HG03439 (cell line): ENCODE results near the gene SNX9.
"Not testable (repeated sequence)": the region's sequence is repeated elsewhere in the genome, so short reads cannot be mapped to it uniquely, and the experiment has no call there.

Experiments used
- ATAC-seq: cut with Tn5 transposase; IDR thresholded peaks from one replicate; pipeline ENCODE4 v1.9.1; 2021; ENCODE audit warnings: mild to moderate bottlenecking, moderate library complexity; ENCODE audit not compliant: unreplicated experiment

The SNX9 gene

DNA sequence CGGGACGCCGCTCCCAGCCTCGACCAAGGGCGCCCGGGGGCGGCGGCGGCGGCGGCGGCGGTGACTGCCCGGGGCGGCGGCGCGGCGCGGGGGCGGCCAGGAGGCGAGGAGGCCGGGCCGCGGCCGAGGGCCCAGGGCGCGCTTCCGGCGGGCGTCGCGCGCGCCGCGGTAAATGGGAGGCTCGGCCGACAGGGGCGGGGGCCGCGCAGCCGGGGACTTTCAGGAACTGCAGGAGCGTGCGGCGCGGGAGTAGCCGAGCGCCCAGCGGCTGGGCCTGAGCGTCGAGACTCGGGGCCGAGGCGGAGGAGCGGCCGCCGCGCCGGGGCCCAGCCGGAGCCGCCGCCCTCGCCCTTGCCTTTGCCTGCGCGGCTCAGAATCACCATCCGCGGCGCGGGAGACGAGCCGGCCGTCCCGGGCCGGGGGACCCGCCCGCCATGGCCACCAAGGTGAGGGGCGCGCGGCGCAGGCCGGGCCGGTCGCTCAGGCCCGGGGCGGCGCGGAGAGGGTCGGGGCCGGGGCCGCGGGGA is at the start of gene SNX9:
Gene SNX9, plus strand, starts transcription at position 246 of the 527 bp plus-strand sequence. Its CDS starts 189 bp downstream, at position 435.
- ATAC-seq: peak; percentile 62

DNA sequence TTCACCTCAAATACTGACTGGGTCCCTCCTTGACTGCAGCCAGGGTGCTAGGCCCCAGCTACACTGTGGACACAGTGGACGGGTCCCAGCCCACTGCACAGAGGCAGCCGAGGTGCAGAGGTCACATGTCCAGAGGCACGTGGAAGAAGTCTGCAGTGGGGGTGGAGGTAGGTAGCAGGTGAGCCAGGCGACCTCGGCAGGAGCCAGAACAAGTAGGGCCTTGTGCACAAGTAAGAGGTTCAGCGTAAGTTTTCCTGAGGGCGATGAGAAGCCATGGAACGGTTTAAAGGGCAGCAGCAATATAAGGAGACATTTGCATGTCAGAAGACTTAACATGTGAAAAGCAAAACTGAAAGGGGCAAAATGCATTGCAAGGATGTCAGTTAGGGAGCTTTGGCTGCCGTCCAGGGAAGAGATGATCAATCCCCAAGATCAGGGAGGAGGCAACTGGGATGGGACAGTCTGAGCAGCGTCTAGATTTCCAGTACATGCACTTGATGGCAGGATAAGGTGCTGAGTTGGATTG is 49.7 kb upstream of the SNX9 start:
- no peak for ATAC-seq

DNA sequence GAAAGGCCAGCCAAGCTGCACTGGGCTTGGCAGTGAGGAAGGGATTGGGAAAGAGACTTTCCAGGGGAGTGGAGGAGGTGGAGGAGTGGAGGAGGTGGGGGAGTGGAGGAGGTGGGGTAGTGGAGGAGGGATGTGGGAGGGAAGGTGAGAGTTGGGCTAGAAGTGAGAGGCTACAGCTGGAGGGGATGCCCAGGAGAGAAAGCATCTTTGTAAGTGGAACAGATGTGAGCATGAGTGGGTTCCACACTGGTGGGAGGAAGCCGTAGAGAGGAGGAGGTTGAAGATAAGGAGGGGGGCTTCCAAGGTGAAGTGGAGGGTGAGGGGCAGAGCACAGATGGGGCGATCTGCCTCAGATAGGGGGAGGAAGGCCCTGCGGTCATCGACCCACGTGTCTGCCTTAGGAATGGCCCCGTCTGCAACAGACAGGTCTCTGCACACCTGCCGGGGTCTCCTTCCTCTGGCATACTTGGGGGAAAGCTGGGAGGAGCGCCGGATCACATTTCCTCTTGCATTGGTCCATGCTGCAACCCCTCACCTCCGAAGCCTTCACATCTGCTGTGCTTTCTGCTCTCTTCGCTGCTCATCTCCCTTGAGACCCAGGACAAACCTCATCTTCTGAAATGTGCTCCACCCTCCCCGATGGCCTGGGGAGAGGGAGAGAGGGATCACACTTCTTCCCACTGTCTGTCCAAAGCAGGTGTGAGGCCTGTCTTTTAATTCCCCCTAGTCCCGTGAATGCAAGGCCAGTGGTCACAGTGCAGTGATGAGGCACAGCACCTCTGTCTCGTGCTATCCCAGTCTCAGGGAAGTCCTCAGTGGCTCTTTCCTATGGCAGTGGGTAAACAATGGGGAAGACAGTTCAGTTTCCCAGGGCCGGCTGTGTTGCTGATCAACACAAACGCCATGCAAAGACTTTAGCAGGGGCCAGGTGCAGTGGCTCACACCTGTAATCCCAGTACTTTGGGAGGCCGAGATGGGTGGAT is 48.6 kb upstream of the SNX9 start:
- ATAC-seq: no peak

DNA sequence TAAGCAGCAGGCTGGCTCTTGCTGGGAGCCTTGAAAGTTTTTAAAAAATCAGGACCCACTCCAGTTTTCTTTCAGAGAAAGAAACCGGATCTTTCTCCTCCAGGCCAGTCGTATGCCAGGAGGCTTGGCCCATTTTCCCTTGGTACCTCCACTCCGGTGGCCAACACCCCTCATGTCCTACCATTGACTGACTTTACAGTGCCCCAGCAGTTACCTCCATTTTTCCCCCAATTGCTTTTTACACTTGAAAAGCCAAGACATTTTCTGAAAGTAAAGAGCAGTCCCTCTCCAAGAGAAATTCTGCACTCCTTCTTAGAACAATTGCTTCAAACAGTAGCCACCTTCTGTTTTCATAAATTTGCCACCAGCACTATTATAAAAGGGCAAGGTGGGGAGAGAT is 47.7 kb upstream of the SNX9 start:
- no peak for ATAC-seq

DNA sequence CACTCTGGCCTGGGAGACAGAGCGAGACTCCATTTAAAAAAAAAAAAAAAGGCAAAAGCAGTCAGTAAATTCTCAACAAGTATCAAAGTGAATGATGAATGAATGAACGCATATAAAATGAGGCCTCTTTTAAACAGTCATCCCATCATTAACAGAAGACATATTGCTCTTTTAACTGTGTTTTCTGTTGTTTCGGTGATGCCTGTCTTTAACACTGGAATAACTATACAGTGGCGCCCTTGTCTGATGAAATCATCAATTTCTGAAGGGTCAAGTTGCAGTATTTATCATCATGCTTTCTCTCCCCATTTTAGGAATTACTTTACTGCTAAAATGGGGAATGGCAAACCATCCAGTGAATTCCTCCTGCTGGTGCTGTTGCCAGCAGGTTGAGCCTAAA is 45.7 kb upstream of the SNX9 start:
- no peak for ATAC-seq

DNA sequence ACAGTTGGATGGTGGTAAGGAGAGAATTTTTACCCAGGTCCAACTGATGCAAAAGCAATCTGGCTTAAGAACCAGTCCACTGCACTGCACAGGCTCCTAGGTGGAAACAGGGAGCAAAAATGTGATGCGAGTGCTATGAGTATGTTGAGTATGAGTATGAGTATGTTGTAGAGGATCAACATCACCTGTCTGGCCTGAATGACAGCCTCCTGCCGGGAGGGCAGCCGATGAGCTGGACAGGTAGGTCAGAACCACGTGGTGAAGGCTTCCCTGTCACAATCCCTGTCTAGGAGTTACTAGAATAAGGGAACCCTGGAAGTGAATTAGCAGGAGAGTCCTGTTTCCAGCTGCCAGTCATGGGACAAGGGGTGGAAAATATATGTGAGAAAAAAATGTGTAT is 44.3 kb upstream of the SNX9 start:
- ATAC-seq: no peak

DNA sequence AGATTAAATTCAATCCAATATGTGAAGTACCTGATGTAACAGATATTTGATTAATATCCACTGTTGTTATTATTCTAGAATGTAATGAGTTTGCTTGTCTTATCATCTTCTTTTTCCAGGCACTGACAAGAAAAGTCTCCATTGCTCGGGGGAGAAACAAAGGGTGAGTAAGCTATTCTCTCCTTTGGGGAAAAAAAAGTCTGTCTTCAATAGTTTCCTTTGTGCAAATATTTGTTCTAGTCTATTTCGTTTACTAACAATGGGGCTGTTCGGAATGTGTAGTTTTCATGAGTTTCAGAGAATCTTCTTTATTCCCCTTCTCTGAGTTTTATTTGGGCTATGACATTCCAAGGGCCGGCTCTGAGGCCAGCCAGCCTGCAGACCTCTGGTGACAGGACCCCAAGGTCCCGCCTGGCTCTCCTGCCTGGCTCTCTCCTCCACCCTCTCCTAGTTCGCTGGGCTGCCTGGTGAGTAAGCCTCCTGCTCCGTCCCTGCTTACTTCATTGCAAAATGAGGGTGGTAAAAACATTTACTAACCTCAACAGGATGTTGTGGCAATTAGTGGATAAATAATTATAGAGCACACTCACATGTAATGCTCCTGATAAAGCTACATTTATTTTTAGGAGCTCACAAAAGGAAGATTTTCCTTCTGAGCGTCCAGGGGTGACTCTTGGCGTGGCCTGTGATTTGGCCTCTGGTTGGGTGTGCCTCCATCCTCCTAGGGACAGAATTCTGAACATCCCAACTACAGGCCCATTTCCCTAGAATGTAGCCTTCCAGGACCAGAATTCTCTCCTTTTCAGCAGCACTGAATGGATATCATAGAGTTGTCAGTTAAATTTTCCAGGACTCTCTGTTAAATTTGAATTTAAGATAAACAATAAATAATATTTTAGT is 43.1 kb upstream of the SNX9 start:
- no peak for ATAC-seq

DNA sequence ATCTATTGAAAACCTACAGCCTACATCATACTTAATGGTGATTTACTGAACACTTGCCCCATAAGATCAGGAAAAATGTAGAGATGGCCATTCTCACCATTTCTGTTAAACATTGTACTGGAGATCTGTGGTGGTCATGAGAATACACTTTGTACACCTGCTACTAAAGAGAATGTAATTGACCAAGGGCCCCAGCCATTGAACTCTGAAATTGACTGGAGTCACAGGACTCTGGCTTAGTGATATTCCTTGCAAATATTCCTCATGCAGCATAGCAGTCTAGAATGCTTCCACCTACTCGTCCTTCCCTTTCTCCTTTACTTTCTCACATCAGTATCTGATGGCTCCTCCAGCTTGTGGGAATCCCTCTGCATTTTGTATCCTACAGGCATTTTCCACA is 37.4 kb upstream of the SNX9 start:
- ATAC-seq: no peak

DNA sequence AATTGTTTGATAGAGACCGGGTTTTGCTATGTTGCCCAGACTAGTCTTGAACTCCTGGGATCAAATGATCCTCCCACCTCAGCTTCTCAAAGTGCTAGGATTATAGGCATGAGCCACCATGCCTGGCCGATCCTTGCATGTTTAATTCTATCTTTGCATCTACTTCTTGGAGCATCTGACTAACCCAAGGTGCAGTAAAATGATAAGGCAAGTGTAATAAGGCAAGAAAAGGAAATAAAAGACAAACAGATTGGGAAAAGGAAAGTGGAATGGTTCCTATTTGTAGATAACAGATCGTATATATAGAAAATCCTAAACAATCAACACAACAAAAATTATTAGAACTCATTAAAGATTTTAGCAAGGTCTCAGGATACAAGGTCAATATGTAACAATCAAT is 36.8 kb upstream of the SNX9 start:
- ATAC-seq: no peak

DNA sequence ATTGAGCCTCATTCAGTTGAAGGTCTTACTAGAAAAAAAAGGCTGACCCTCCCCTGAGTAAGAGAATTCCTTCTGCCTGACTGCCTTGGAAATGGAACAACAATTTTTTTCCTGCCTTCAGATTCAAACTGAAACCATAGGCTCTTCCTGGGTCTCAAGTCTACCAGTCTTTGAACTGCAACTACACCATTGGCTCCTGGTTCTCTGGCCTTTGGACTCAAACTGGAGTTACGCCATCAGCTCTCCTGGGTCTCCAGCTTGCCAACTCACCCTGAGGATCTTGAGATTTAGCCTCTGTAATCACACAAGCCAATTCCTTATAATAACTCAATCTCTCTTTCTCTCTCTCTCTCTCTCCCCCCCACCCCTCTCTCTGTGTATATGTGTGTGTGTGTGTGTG is 36.0 kb upstream of the SNX9 start:
- ATAC-seq: no peak

DNA sequence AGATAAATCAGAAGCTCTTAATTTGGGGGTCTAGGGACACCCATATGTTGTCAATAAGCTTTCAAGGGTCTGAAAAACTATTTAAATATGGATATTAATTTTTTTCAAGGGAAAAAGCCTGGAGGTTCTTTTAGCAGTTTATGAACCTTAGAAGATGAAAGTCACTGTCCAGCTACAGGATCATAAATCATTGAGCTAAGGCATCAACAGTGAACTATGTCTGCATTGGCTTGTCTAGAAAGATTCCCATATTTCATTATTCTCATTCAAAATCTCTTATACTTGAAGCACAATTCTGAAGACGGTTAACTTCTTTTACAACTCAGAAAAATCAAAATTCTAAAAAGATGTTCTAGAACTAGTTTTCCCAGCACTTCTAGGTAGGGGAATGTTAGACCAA is 34.9 kb upstream of the SNX9 start:
- ATAC-seq: no peak

DNA sequence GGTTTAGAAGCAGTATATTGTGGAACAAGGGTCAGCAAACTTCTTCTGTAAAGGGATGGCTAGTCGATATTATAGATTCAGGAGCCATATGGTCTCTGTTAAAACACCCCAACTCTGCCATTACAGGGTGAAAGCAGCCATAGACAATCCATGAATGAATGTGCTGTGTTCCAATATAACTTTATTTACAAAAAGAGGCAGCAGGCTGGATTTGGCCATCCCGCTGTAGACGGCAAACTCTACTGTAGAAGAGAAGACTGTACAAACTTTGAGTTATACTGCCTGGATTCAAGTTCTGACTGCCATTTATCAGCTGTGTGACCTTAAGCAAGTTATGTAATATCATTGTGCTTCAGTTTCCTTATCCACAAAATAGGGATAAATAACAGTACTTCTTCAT is 33.7 kb upstream of the SNX9 start:
- ATAC-seq: no peak

DNA sequence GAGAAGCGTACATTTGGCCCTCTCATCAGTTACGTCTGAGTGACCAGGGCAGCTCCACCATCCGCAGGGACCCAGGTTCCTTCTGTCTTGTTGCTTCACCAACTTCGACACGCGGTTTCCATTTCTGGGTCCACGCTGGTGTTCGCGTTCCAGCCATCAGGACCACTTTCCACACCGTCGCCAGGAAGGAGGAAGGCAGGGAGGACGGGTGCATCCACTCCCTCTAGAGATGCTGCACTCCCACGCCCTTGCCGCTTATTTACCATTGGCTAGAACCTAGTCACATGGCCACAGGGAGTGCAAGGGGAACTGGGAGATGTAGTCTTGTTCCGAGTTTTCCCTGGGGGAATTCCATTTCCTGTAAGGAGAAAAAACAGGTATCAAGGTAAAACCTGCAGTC is 33.2 kb upstream of the SNX9 start:
- no peak for ATAC-seq

DNA sequence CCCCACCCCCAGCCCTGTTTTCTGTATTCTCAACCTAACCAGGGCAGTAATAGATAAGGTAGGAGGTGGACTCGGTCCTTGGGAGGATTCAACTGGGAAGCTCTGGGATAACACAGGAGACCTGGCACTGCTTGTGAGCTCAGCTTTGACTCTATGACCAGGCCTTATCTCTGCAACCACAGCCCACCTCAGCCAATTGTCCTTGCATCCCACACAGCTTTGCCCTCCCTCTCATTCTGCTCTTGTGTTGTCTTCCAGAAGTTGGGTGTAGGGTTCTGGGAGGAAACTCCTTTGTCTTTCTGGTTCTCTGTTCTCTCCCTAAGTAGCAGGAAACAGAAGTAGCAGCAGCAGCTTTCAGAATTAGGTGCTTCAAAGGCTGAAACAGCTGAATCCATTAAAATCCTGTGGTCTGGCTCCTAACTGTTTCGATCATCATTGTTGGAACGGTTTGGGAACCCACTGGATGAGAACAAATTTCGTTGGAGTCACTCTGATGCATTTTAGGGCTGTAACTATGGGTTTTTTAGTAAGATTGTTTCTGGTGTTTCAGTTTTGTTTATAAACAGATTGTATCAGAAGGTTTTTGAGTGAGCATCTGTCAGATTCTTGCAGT is 32.4 kb upstream of the SNX9 start:
- ATAC-seq: no peak

DNA sequence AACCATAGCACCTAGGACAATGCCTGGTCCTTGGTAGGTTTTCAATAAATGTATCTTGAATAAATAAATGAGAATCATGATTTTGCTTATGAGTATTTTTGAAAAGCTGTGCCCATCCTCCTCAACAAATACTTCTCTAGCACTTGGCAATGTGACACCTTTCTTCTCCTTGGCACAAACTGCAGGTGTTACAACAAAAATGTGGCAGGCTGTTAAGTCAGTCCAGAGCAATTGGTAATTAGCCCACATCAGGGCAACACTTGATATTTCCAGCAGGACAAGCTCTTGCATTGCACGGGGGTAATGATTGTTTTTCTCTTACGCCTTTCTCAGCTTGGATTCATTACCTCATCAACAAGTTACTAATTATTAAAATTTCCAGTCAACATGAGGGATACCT is 31.6 kb upstream of the SNX9 start:
- no peak for ATAC-seq

DNA sequence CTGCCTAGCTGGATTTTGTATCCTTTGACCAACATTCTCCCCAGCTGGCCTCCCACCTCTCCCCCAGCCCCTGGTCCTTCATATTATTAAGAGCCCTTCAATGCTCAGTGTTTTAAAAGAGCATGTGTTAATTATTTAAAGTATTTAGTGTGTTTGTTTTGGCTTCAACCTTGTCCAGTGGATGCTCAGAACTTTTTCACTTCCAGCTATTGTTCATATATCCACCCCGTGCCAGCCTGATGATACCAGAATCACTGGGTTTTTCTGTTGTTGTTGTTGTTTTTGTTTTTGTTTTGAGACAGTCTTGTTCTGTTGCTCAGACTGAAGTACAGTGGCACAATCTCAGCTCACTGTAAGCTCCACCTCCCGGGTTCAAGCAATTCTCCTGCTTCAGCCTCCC is 30.4 kb upstream of the SNX9 start:
- ATAC-seq: no peak

DNA sequence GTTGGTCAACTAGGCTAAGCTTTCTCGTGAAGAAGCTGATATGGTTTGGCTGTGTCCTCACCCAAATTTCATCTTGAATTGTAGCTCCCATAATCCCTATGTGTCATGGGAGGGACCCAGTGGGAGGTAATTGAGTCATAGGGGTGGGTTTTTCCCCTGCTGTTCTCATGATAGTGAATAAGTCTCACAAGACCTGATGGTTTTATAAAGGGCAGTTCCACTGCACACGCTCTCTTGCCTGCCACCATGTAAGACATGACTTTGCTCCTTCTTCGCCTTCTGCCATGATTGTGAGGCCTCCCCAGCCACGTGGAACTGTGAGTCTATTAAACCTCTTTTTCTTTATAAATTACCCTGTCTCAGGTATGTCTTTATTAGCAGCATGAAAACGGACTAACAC is 29.0 kb upstream of the SNX9 start:
- not testable (repeated sequence) for ATAC-seq

DNA sequence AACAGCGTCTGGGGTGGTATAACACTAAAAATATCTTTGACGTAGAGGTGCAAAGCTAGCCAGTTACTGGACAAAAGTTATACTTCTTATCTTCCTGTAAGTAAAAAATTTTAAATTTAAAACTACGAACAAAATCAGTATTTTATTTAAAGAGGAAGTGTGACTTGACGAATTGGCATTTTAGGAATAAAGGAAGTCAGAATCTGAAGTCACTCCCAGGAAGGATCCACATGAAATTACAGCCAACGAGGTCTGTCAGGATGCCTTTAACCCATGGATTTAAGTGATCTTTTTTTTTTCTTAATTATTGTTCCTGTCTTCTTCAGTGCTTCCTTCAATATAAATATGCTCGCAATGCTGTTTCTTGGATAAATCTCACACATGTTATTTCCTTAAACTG is 27.2 kb upstream of the SNX9 start:
- ATAC-seq: no peak

DNA sequence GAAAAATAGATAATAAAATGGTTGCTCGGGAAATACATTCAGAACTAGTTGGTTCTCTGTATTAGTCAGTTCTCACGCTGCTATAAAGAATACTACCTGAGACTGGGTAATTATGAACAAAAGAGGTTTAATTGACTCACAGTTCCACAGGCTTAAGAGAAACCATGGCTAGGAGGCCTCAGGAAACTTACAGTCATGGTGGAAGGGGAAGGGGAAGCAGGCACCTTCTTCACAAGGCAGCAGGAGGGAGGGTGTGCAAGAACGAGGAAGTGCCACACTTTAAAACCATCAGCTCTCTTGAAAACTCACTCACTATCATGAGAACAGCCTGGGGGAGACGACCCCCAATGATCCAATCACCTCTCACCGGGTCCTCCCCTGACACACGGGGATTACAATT is 24.2 kb upstream of the SNX9 start:
- ATAC-seq: no peak

DNA sequence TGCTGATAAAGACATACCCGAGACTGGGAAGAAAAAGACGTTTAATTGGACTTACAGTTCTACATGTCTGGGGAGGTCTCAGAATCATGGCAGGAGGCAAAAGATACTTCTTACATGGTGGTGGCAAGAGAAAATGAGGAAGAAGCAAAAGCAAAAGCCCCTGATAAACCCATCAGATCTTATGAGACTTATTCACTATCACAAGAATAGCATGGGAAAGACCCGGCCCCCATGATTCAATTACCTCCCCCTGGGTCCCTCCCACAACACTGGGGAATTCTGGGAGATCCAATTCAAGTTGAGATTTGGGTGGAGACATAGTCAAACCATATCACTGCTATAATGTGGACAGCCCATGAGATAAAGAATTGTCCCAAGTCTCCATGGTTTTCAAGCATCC is 23.5 kb upstream of the SNX9 start:
- ATAC-seq: not testable (repeated sequence)
